AG04450 (cell line): Measurements from ENCODE around the gene POLR1A. TPM values are rescaled to one million over a fixed set of nuclear protein-coding genes. Genes with fewer than 3 reads are reported as not detected.

ENCODE experiments used
- CTCF ChIA-PET: fragments of 300-600, 350-600 bp; formaldehyde crosslinking; extraction: SDS; loops from one replicate; lab custom pipeline; 2022; ENCODE audit warnings: antibody characterized with exemption, inconsistent platforms; lab: Charles Lee
- POLR2A ChIA-PET: fragments of 350-600 bp; formaldehyde crosslinking; extraction: SDS; loops from one replicate; lab custom pipeline; 2021; ENCODE audit warnings: antibody characterized with exemption, inconsistent platforms; lab: Yijun Ruan, JAX
- DNase-seq: peaks from one replicate; pipeline ENCODE4 v3.0.0-alpha.2; 2011; ENCODE audit warnings: low read depth, low spot score
- H3K27ac ChIP-seq: one replicate; pipeline ENCODE4 v1.5.1; 2012; ENCODE audit warnings: low read depth, low read length, control low read depth
- H3K27me3 ChIP-seq: one replicate; pipeline ENCODE4 v1.6.0; 2012; ENCODE audit warnings: low read length; ENCODE audit not compliant: control insufficient read depth, insufficient read depth
- H3K4me3 ChIP-seq: 2 replicates; pipeline ENCODE4 v1.5.1; 2011; ENCODE audit warnings: mild to moderate bottlenecking, low read depth, low read length, control low read depth
- H3K9me3 ChIP-seq: 2 replicates; pipeline ENCODE4 v1.5.1; 2012; ENCODE audit warnings: low read length; ENCODE audit not compliant: control insufficient read depth, insufficient read depth
- polyA plus RNA-seq: library from polyadenylated mRNA; depleted of rRNA; stranded (reverse); fragments of >200 nt; gene quantifications from 2 replicates; pipeline ENCODE4 v1.2.3, GENCODE V29; 2011
- TF ChIP-seq, protein P1 (sequence below): IDR thresholded peaks from 2 replicates; pipeline ENCODE4 v1.5.1; 2011; ENCODE audit warnings: low read depth, low read length, control low read depth, inconsistent platforms

POLR1A gene
- polyA plus RNA-seq, 1 experiment: 11.1 TPM

DNA sequence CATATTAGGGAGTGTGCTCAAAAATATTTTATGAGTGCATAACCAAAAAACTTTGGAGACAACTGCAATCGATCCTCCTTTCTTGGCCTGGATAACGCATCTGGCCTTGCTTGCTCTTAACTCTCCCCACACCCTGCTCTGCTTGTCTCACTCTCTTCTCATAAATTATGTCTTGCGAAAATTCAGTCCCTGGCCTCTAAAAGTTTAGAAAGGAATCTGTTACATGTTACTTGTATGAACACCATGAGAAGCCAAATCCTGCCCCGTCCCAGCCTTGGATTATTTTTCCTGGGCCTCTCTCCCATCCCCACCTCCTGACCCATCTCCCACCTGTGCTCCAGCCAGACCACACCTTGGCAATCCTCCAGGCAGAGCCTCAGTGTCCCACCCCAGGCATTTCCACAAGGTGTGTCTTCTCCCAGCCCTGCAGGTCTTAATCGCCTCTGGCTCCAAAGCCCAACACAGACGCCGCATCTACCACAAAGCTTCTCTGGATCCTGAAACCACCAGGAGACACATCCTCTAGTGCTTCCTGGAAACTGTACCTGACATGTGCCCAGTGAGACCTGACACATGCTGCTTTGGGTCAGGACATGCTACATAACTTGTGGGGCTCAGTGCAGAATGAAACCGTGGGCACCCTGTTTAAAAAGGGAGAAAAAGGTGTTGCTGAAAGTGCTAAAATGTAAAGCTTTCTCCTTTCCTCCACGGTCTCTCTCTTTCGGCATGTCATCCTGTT lies 117.3 kb downstream of the POLR1A start:
- POLR2A ChIA-PET: no interaction called here
- CTCF ChIA-PET: no interaction called here
- Histone ChIP-seq H3K4me3 (no peak overlapping the region), H3K27me3 (no peaks in the 10 kb centered on the region), H3K9me3 (no peaks in the 10 kb centered on the region), H3K27ac (no peak overlapping the region)
- no peak for DNase-seq
- TF ChIP-seq, protein P1, sequence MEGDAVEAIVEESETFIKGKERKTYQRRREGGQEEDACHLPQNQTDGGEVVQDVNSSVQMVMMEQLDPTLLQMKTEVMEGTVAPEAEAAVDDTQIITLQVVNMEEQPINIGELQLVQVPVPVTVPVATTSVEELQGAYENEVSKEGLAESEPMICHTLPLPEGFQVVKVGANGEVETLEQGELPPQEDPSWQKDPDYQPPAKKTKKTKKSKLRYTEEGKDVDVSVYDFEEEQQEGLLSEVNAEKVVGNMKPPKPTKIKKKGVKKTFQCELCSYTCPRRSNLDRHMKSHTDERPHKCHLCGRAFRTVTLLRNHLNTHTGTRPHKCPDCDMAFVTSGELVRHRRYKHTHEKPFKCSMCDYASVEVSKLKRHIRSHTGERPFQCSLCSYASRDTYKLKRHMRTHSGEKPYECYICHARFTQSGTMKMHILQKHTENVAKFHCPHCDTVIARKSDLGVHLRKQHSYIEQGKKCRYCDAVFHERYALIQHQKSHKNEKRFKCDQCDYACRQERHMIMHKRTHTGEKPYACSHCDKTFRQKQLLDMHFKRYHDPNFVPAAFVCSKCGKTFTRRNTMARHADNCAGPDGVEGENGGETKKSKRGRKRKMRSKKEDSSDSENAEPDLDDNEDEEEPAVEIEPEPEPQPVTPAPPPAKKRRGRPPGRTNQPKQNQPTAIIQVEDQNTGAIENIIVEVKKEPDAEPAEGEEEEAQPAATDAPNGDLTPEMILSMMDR: no peak

DNA sequence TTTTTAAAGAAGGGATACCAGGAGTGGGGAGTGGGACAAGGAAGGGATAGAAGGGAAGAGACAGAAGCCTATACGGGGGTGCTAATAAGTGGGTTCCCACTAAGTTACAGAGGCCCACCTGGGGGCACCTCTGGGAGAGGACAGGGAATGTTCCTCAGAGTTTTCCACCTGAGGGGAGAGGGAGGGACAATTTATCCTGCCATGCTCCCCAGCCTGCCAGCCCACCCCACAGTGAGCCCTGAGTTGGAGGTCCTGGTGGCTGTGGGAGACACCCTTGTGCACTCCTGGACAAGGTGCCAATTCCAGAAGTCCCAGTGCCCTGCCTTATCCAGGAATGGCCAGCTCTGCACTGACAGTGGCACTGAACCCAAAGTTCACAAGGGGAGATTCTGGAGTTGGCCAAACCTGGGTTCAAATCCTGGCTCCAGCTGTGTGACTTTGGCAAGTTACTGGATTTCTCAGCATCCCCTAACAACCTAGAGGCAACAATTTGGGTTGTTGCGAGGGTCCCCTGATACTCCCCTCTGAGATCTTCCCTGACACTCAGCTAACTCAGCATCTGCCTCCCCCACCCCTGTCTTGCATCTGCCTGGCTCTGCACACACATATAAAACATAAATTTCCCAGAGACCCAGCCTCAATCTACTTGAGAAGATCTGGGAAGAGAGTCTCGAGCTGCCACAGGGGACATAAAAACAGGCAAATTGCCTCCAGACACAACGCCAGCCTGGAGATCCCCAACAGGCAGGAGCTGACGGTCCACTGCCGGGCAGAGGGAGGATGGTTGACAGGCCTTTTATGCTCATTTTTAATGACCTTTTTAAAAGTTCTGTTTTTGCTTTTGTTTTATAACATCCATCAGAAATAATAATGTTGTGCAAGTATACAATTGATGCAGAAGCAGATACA lies 118.2 kb downstream of the POLR1A start:
- no peaks in the 10 kb centered on the region for H3K27me3 ChIP-seq
- H3K27ac ChIP-seq: no peak overlapping the region
- no peak overlapping the region for H3K4me3 ChIP-seq
- no peaks in the 10 kb centered on the region for H3K9me3 ChIP-seq
- TF ChIP-seq, protein P1: no peak
- DNase-seq: no peak
- ChIA-PET CTCF (no interaction called here), POLR2A (no interaction called here)

DNA sequence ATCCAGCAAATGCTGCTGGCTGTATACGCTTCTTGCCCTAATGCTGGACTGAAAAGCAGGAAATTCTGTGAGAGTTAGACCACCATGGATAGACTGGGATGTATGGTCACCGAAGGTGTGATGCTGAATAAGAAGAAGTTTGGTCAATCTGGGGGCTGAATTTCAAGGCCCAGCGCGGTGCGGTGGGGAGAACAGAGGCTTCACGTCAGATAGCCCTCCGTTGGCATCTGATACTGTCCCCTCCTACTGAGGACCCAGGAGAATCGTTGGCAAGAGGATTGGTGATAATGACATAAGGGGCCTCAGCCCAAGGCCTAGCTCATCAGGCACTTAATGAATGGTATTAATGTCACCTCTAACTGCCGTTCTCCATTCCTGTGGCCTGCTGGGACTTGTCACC lies 119.6 kb downstream of the POLR1A start:
- DNase-seq: no peak
- TF ChIP-seq, protein P1: no peak
- no peaks in the 10 kb centered on the region for H3K9me3 ChIP-seq
- no peak overlapping the region for H3K27ac ChIP-seq
- no peak overlapping the region for H3K4me3 ChIP-seq
- ChIA-PET POLR2A (no interaction called here), CTCF (no interaction called here)
- H3K27me3 ChIP-seq: no peaks in the 10 kb centered on the region

DNA sequence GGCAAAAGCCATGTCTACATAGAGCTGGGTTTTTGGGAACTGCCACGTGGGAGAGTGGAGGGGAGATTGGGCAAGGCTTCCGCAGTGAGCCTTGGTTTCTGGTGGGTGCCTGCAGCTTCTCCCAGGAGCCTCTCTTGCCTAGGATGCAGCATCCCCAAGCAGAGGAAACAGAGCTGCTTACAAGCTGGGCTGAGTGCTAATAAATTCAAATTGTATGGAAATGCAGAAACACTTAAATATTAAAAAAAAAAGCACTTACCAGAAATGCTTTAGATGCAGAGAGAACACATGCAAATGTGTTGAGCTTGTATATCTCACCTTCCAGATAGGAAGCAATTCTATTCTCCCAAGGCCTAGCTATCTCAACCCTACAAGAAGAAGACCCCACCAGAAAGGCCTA lies 120.9 kb downstream of the POLR1A start:
- Histone ChIP-seq H3K27me3 (no peaks in the 10 kb centered on the region), H3K9me3 (no peaks in the 10 kb centered on the region), H3K4me3 (no peak overlapping the region), H3K27ac (no peak overlapping the region)
- DNase-seq: no peak
- POLR2A ChIA-PET: no interaction called here
- TF ChIP-seq, protein P1: no peak
- CTCF ChIA-PET: interaction anchor here (0.6 kb wide), 1 partner anchor 45 kb away, joined by 3 read pairs; no protein-coding TSS in a partner anchor

DNA sequence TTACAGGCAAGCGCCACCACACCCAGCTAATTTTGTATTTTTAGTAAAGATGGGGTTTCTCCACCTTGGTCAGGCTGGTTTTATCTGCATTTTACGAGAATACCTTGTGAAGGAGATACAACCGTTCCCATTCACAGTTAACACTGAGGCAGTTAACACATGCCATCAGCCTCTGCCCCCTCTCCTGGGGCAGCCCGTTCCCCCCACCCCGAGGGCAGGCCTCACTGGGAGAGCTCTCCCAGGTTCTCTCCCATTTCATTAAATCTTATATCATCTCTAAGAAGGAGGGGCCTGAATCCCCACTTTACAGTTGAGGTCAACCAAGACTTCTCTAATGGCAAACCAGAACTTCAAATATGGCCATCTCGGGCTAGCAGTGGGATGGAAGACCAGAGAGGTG lies 121.9 kb downstream of the POLR1A start:
- Histone ChIP-seq H3K27me3 (peaks cover 2% of the 10 kb centered on the region), H3K4me3 (no peak overlapping the region), H3K27ac (no peak overlapping the region), H3K9me3 (no peaks in the 10 kb centered on the region)
- TF ChIP-seq, protein P1: no peak
- CTCF ChIA-PET: no interaction called here
- no peak for DNase-seq
- POLR2A ChIA-PET: no interaction called here
